ENCODE measurements around the gene CSF1R.
"Not testable (repeated sequence)": the region's sequence is repeated elsewhere in the genome, so short reads cannot be mapped to it uniquely, and the experiment has no call there.

Gene CSF1R

DNA sequence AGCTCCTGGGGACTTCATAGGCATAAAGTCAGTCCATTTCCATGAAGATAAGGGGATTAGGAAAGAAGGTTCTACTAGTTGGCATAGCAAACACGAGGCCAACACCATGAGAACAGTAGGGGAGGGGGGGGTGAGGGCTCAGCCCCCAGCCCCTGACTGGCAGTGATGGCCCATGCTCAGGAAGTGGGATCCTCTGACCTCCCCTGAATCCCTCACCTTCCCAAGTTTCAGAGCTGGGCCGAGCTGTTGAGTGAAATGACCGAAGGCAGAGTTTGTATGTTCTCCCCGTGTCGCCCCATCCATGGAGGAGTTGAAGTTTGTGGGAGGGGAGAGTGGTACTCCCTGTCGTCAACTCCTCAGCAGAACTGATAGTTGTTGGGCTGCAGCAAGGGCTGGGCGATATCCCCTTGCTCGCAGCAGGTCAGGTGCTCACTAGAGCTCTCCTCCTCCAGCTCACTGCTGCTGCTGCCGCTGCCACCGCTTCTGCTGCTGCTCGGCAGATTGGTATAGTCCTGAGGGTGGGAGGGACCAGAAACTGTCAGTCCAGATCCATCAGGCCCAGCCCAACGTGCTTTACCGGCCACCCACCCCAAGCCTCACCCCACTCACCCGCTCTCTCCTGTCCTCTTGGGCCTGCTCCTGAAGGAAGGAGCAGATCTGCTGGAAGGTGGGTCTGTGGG, 32.5 kb downstream of the CSF1R start:
- DNase-seq = no peak

- no peak for DNase-seq
Observed at GRCh38 chr5:150052956-150053712, 33.2 kb downstream of the CSF1R start.

DNA sequence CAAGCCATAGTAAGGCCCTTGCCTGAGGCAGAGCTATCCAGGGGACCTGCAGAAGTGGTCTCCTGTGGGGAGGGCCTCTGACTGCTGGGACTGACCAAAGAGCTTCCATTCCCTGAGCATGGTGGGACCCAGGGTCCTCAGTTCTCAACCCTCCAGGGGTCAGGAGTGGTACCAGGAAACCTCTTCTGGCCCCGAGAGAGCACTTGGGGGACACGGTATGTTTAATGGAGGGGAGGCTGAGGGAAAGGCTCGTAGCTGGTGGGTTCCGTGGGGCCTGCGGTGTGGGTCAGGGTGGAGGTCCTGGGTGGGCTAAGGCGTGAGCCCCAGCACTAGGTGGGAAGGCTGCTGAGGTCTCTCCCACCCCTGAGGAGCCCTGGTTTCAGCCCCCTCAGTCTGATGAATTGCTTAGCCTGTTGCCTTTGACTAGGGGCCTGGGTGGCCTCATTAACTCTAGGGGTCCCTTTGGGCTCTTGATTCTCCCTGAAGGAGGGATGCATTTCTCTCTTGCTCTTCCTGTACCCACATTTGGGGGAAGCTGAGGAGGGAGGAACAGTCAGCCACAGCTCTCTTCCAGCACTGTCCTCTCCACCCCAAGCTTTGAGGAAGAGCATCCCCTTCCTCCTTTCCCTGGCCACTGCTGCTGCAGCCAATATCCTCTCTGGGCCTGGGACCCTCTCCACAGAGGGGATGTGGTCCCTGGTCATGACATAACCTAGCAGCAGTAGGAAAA, 34.0 kb downstream of the CSF1R start:
- no peak for DNase-seq

- DNase-seq = no peak
Observed at GRCh38 chr5:150051657-150052195, 34.6 kb downstream of the CSF1R start.

GRCh38 chr5:150050172-150050811, 36.1 kb downstream of the CSF1R start:
- DNase-seq = not testable (repeated sequence)

GRCh38 chr5:150046031-150046430, 40.3 kb downstream of the CSF1R start:
- no peak for DNase-seq

DNA sequence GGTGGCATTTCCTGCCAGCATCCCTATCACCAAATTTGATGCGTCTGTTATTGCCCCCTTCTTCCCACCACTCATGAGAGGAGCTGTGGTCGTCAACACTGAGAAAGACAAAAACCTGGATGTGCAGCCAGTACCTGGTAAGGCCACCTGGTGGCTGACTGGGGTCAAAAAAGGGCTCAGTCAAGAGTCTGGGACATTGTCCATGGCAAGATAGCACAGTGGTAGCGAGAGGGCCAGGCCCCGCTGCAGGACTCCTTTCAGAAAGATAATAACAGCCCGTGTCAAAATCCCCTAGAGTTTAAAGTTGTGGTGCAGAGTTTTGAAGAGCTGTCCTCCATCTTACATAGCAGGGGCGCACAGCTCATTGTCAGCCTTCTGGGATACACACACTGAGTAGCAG, 40.8 kb downstream of the CSF1R start:
- no peak for DNase-seq

DNA sequence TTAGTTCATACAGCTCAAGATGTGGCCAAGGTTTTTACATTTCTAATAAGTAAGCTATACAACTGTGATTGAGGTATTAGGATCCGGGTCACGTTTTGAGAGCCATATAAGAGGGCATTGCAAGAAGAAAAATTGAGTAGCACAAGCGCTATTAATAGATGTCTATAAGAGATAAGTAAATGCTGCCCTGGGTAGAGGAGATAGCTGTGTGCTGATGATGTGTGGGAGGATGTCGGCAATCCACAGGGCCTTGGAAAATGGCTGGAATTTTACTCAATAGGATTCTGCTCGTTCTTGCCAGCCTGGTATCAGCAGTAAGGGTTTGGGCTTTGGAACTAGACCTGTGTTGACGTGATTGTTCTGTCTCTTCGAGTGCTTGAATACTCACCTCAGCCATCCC, 41.6 kb downstream of the CSF1R start:
- DNase-seq = no peak

- no peak for DNase-seq
Observed at GRCh38 chr5:150044329-150044681, 42.0 kb downstream of the CSF1R start.

- DNase-seq = no peak
Observed at GRCh38 chr5:150043657-150044328, 42.6 kb downstream of the CSF1R start.

DNA sequence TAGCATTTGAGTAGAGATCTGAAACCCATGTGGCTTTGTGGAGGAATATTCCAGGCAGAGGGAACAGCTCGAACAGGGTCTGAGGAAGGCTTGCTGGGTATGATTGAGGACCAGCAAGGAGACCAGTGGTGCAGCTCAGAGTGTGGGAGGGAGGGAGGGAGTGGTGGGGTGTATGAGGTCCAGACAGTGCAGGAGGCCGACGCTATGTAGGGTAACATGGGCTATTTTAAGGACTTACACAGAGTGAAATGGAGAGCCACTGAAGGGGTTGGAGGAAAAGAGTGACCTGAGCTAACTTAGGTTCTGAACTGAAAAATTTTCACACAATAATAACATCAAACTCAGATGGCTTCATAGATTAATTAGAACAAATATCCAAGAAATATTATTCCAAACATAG, 43.9 kb downstream of the CSF1R start:
- no peak for DNase-seq

DNA sequence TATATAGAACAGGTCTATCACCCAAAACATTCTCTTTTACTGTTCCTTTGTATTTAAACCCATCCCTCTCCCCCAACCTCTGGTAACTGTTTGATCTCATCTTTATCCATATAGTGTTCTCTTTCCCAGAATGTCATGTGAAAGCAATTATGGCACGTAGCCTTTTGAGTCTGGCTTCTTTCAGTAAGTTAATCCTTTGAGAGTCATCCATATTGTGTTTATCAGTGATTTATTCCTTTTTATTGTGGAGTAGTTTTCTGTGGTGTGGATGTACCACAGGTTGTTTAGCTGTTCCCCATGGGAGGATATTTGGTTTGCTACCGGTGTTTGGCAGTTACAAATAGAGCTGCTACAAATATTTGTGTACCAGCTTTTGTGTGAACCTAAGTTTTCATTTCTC, 47.8 kb downstream of the CSF1R start:
- no peak for DNase-seq

DNA sequence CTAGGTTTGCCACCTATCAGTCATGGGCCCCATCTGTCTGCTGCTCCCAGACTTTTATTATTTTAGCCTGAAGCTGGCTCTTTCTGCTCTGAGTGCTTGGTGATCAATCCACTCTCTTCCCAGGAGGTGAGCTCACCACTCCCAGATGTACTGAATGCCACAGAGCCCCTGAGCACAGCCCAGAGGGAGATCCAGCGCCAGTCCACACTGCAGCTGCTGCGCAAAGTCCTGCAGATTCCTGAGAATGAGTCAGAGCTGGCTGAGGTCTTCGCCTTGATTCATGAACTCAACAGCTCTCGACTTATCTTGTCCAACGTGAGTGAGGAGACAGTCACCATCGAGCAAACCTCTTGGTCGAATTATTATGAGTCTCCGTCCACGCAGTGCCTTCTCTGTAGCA, 49.8 kb downstream of the CSF1R start:
- DNase-seq = no peak

DNA sequence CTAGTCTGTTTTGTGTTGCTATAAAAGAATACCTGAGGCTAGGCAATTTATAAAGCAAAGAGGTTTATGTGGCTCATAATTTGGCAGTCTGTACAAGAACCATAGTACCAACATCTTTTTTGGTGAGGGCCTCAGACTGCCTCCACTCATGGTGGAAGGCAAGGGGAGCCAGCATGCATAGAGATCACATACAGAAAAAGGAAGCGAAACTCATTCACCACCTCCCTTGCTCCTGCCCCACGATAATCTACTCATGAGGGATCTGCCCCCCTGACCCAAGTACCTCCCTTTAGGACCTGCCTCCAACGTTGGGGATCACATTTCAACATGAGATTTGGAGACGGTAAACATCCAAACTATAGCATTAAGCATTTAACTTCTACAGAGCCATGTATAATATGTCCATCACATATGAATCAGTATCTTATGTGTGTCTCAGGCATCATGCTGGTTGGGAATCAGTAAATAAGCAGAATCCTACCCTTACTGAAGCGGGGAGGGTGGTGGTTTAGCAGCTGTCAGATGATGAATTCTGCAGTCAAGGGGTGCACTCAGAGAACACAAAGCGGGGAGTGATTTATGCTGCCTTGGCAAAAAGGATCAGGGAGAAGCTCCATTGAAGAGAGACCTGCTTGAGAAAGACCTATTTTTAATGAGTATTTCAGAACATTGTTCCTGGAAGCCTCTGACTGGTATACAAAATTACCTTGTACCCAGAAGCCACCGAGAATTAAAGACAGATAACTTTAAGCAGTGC, 51.0 kb downstream of the CSF1R start:
- no peak for DNase-seq

DNA sequence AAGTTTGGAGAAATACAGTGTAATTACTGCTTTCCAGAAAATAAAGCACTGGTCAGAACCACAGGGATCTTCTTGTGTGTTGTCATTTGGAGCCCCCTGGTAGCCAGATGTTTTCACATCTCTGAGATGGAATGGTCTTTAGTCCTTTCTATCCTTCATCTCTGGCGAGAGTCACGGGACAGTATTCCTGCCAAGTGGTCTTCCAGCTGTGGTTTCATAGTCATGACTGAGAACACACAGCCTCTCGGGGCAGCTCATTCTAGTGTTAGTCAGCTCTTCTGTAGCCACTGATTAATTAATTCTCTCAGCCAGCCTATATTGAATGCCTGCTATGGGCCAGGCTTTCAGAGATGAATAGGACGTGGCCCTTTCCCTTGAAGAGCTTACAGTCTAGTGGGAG, 51.7 kb downstream of the CSF1R start:
- no peak for DNase-seq

GRCh38 chr5:150033334-150033733, 53.0 kb downstream of the CSF1R start:
- DNase-seq = no peak

GRCh38 chr5:150028047-150028446, 58.3 kb downstream of the CSF1R start:
- not testable (repeated sequence) for DNase-seq

DNA sequence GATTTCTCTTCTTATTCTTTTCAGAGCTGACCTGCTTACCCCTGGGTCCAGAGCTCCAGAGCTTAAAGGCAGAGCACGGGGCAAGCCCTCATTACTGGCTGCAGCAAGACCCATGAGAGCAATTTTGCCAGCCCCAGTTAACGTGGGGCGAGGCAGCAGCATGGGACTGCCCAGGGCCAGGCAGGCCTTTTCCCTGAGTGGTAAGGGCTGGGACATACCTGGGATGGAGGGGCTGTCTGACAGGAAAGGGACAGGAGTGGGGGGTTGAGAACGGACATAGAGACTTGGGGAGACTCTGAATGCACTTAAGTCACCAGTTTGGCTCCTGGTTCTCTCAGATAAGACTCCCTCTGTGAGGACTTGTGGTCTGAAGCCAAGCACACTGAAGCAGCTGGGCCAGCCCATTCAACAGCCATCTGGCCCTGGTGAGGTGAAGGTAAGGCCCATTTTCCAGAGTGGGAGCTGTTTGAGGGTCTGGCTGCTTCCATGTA, 59.6 kb downstream of the CSF1R start:
- DNase-seq = no peak

- no peak for DNase-seq
Observed at GRCh38 chr5:150024346-150024984, 61.9 kb downstream of the CSF1R start.

DNA sequence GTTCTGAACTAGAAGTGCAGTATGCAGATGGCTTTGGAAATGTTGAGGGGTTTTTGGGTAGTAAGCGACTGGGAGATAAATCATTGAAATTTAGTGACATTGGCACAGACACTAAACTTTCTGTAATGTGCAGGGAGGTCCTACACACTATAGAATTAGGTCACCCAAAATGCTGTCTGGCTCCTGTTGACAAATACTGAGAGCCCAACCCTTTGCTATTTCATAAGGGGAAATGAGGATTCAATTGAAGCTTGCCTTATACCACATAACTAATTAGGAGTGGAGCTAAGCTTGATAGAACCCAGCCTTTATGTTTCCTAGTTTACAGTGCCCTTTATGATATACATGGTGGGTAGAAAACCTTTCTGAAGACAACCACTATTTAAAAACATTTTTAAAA, 63.2 kb downstream of the CSF1R start:
- DNase-seq = no peak

- DNase-seq = no peak
Observed at GRCh38 chr5:150022681-150023080, 63.7 kb downstream of the CSF1R start.
